ENCODE results near the gene BFAR. TPM values are rescaled to one million over a fixed set of nuclear protein-coding genes. Genes with fewer than 3 reads are reported as not detected.

Gene BFAR
- total and polyA plus RNA-seq, 2 of the 8 experiments (the other 6 are each of a cell fraction or from before 2014, with no cell fraction given), result 56.9 to 78.2 TPM

GRCh38 chr16:14585287-14585686 is 47.5 kb upstream of the BFAR start:
- FAIRE-seq (no peak), DNase-seq (ENCODE audit: low read depth in 1 of 2, low spot score in 2 of 2) (no peak)
- H2AFZ ChIP-seq (ENCODE audit: low read length), result no peak overlapping the region
- H3K27ac ChIP-seq (ENCODE audit: low read depth, low read length), result no peak overlapping the region
- 93% methylated on average over 3 of the region's 3 CpGs; no CpG with 5 or more reads in 1 of the 2 experiments for WGBS, 2 experiments (ENCODE audit: extremely low coverage in 1 of 2, insufficient coverage in 1 of 2, insufficient read length in 1 of 2, insufficient replicate concordance in 2 of 2, low coverage in 1 of 2, low lambda C conversion rate in 2 of 2, missing lambda C conversion rate in 1 of 2)
- H2BK5ac ChIP-seq (ENCODE audit: low read depth, low read length), result no peak overlapping the region
- H2BK12ac ChIP-seq (ENCODE audit: low read depth, low read length), result no peak overlapping the region
- H3K27me3 ChIP-seq (replicated peaks in 1 of 4; ENCODE audit: control insufficient read depth in 3 of 4, extremely low read depth in 1 of 4, insufficient read depth in 3 of 4, low read length in 3 of 4), result no peaks in the 10 kb centered on the region
- peaks cover 0 to 1% of the 10 kb centered on the region in 2 experiments for H4K20me1 ChIP-seq (replicated peaks in 1 of 2; ENCODE audit: control insufficient read depth in 1 of 2, insufficient read depth in 2 of 2, low read length in 2 of 2)
- H4K5ac ChIP-seq (ENCODE audit: insufficient read length, low read depth, low read length), result no peak overlapping the region
- H3K4me1 ChIP-seq (replicated peaks in 1 of 4; ENCODE audit: control insufficient read depth in 3 of 4, insufficient read depth in 4 of 4, low read length in 3 of 4), result no peaks in the 10 kb centered on the region
- no peaks in the 10 kb centered on the region for H3K79me2 ChIP-seq (ENCODE audit: control insufficient read depth in 1 of 2, insufficient read depth in 2 of 2, low read length in 2 of 2)
- no peak overlapping the region for H3K56ac ChIP-seq (replicated peaks; ENCODE audit: insufficient read length, low read depth, low read length)
- H4K8ac ChIP-seq (ENCODE audit: extremely low read depth, insufficient read depth, low read length), result no peak overlapping the region
- no peak overlapping the region for H2BK20ac ChIP-seq (ENCODE audit: low read length)
- H3K9ac ChIP-seq (replicated peaks in 1 of 4; ENCODE audit: extremely low read depth in 1 of 4, low read depth in 3 of 4, low read length in 3 of 4), result no peak overlapping the region
- no peak overlapping the region for H2BK120ac ChIP-seq (replicated peaks; ENCODE audit: low read depth, low read length)
- no peak overlapping the region for H2BK15ac ChIP-seq (ENCODE audit: low read length)
- H3K79me1 ChIP-seq (ENCODE audit: low read depth, low read length), result no peaks in the 10 kb centered on the region
- H3K23ac ChIP-seq (ENCODE audit: insufficient read length), result no peak overlapping the region
- H3K4me3 ChIP-seq (ENCODE audit: extremely low read depth in 1 of 4, insufficient read depth in 2 of 4, low read depth in 3 of 4, low read length in 4 of 4), result no peak overlapping the region
- H3K4me2 ChIP-seq (ENCODE audit: insufficient read depth in 1 of 2, low read depth in 2 of 2, low read length in 2 of 2), result no peak overlapping the region
- no peaks in the 10 kb centered on the region for H3K23me2 ChIP-seq (ENCODE audit: low read depth, low read length)
- no peak overlapping the region for H3K14ac ChIP-seq (ENCODE audit: insufficient read length)
- ChIA-PET POLR2A (ENCODE audit: partially characterized antibody) (interaction anchor here (2.2 kb wide), 1 partner anchor 10 kb away, joined by 10 read pairs; no protein-coding TSS in a partner anchor), CTCF (ENCODE audit: partially characterized antibody) (no interaction called here)
- H3K9me3 ChIP-seq (ENCODE audit: insufficient read depth in 2 of 2, low read depth in 1 of 2, low read length in 1 of 2), result no peaks in the 10 kb centered on the region
- peaks cover 7 to 61% (median 32%) of the 10 kb centered on the region in 4 experiments; a peak in 7 of 8 replicates for H3K36me3 ChIP-seq (ENCODE audit: control insufficient read depth in 2 of 4, insufficient read depth in 4 of 4, low read length in 3 of 4)
- no peak for TF ChIP-seq SAP30 (IDR thresholded peaks at IDR 0.05; ENCODE audit: insufficient read depth, insufficient replicate concordance, low read length)
- no peak for TF ChIP-seq ATF3 (IDR thresholded peaks at IDR 0.05; ENCODE audit: insufficient read depth, low read depth, low read length)
- no peak for TF ChIP-seq BRCA1 (IDR thresholded peaks at IDR 0.05; ENCODE audit: low read depth, low read length)
- TF ChIP-seq YY1 (IDR thresholded peaks at IDR 0.05; ENCODE audit: low read depth, low read length), result no peak
- no peak for TF ChIP-seq CHD2 (IDR thresholded peaks at IDR 0.05; ENCODE audit: low read length)
- TF ChIP-seq TEAD4 (IDR thresholded peaks at IDR 0.05; ENCODE audit: low read depth, low read length), result no peak
- TF ChIP-seq E2F6 (IDR thresholded peaks at IDR 0.05), result no peak
- TF ChIP-seq HDAC6 (IDR thresholded peaks at IDR 0.05; ENCODE audit: low read depth, low read length), result no peak
- H4K91ac ChIP-seq (replicated peaks; ENCODE audit: insufficient read length, low read length), result no peak overlapping the region
- H3K4ac ChIP-seq (replicated peaks; ENCODE audit: insufficient read length, low read depth, low read length), result no peak overlapping the region
- H2AK5ac ChIP-seq (ENCODE audit: low read depth, low read length), result no peak overlapping the region
- H3K18ac ChIP-seq (ENCODE audit: extremely low read depth, low read length), result no peak overlapping the region
